ENCODE measurements around the gene CLDN24. TPM values are rescaled to one million over a fixed set of nuclear protein-coding genes. Genes with fewer than 3 reads are reported as not detected.
"Not testable (repeated sequence)": the region's sequence is repeated elsewhere in the genome, so short reads cannot be mapped to it uniquely, and the experiment has no call there.

Gene CLDN24
- total RNA-seq, 1 donor from 2014 or later = not detected

GRCh38 chr4:183328832-183329231 lies 6.6 kb upstream of the CLDN24 start:
- no peak overlapping the region for H3K4me3 Mint-ChIP-seq
- H3K4me1 Mint-ChIP-seq = no peaks in the 10 kb centered on the region
- H3K27me3 Mint-ChIP-seq = peaks cover 7% of the 10 kb centered on the region
- no peaks in the 10 kb centered on the region for H3K36me3 Mint-ChIP-seq (ENCODE audit: low read depth)
- CTCF ChIA-PET = no interaction called here
- DNase-seq (no peak), ATAC-seq (ENCODE audit: low read depth) (no peak)
- POLR2A ChIA-PET = no interaction called here
- TF ChIP-seq CTCF (IDR thresholded peaks at IDR 0.05) = no peak
- intact Hi-C loops (cut with micrococcal nuclease) = no loop called here
- H3K9me3 Mint-ChIP-seq = no peaks in the 10 kb centered on the region
- no peak overlapping the region for H3K27ac Mint-ChIP-seq

- POLR2A ChIA-PET = no interaction called here
- ATAC-seq (ENCODE audit: low read depth) (no peak), DNase-seq (no peak)
- Mint-ChIP-seq H3K4me3 (no peak overlapping the region), H3K9me3 (no peaks in the 10 kb centered on the region), H3K4me1 (no peaks in the 10 kb centered on the region), H3K36me3 (ENCODE audit: low read depth) (no peaks in the 10 kb centered on the region), H3K27ac (no peak overlapping the region), H3K27me3 (peaks cover 4% of the 10 kb centered on the region)
- TF ChIP-seq CTCF (IDR thresholded peaks at IDR 0.05) = no peak
- CTCF ChIA-PET = no interaction called here
- intact Hi-C loops (cut with micrococcal nuclease) = no loop called here
Measured at GRCh38 chr4:183327827-183328226, 5.6 kb upstream of the CLDN24 start.

GRCh38 chr4:183326853-183327252 lies 4.6 kb upstream of the CLDN24 start:
- no peak for ATAC-seq (ENCODE audit: low read depth)

GRCh38 chr4:183326387-183326786 lies 4.2 kb upstream of the CLDN24 start:
- H3K4me1 Mint-ChIP-seq; H3K27me3 Mint-ChIP-seq; H3K9me3 Mint-ChIP-seq; H3K4me3 Mint-ChIP-seq; H3K36me3 Mint-ChIP-seq (ENCODE audit: low read depth); H3K27ac Mint-ChIP-seq; CTCF ChIA-PET; DNase-seq; intact Hi-C loops (cut with micrococcal nuclease); ATAC-seq (ENCODE audit: low read depth); POLR2A ChIA-PET: not testable (repeated sequence)

More at GRCh38 chr4:183326853-183327252, 4.6 kb upstream of the CLDN24 start:
- CTCF ChIA-PET = no interaction called here
- intact Hi-C loops (cut with micrococcal nuclease) = no loop called here
- POLR2A ChIA-PET = no interaction called here
- Mint-ChIP-seq H3K4me1 (no peaks in the 10 kb centered on the region), H3K36me3 (ENCODE audit: low read depth) (no peaks in the 10 kb centered on the region), H3K27me3 (peaks cover 3% of the 10 kb centered on the region), H3K9me3 (no peaks in the 10 kb centered on the region), H3K27ac (no peak overlapping the region), H3K4me3 (no peak overlapping the region)
- no peak for DNase-seq
- TF ChIP-seq CTCF (IDR thresholded peaks at IDR 0.05) = no peak

GRCh38 chr4:183324619-183325018 lies 2.4 kb upstream of the CLDN24 start:
- no peak for TF ChIP-seq CTCF (IDR thresholded peaks at IDR 0.05)
- ChIA-PET CTCF (no interaction called here), POLR2A (no interaction called here)
- intact Hi-C loops (cut with micrococcal nuclease) = no loop called here
- DNase-seq (no peak), ATAC-seq (ENCODE audit: low read depth) (no peak)
- no peaks in the 10 kb centered on the region for H3K4me1 Mint-ChIP-seq
- H3K36me3 Mint-ChIP-seq (ENCODE audit: low read depth) = no peaks in the 10 kb centered on the region
- H3K9me3 Mint-ChIP-seq = no peaks in the 10 kb centered on the region
- no peak overlapping the region for H3K27ac Mint-ChIP-seq
- H3K4me3 Mint-ChIP-seq = no peak overlapping the region
- H3K27me3 Mint-ChIP-seq = peaks cover 3% of the 10 kb centered on the region

GRCh38 chr4:183324056-183324455 lies 1.8 kb upstream of the CLDN24 start:
- DNase-seq; H3K4me1 Mint-ChIP-seq; H3K36me3 Mint-ChIP-seq (ENCODE audit: low read depth); H3K4me3 Mint-ChIP-seq; POLR2A ChIA-PET; H3K27ac Mint-ChIP-seq; CTCF ChIA-PET; ATAC-seq (ENCODE audit: low read depth); H3K27me3 Mint-ChIP-seq; H3K9me3 Mint-ChIP-seq; intact Hi-C loops (cut with micrococcal nuclease): not testable (repeated sequence)
